SU-DHL-6 (cell line): Measurements from ENCODE around the gene RAB40AL.

ENCODE experiments used
- H2AFZ ChIP-seq: fragments of 200-600 bp; sonication (generic); 2 replicates; pipeline ENCODE4 v1.6.1; 2014; ENCODE audit warnings: low read depth, mild to moderate bottlenecking, moderate library complexity, mixed read lengths, antibody characterized with exemption, low read length; ENCODE audit not compliant: severe bottlenecking
- H3F3A ChIP-seq: fragments of 200-600 bp; shearing (Covaris generic); 2 replicates; pipeline ENCODE4 v1.6.0; 2016; ENCODE audit warnings: antibody characterized with exemption, mild to moderate bottlenecking; ENCODE audit not compliant: insufficient read depth
- H3K27ac ChIP-seq: fragments of 200-600 bp; sonication (generic); 2 replicates; pipeline ENCODE4 v1.5.1; 2016; ENCODE audit warnings: low read depth, mild to moderate bottlenecking, low read length, moderate library complexity, mixed read lengths
- H3K27me3 ChIP-seq: fragments of 200-600 bp; sonication (generic), shearing (Covaris generic); 2 replicates; pipeline ENCODE4 v1.6.0; 2014; ENCODE audit warnings: mild to moderate bottlenecking, low read length
- H3K36me3 ChIP-seq: fragments of 200-600 bp; sonication (generic); 2 replicates; pipeline ENCODE4 v1.6.1; 2014; ENCODE audit warnings: mild to moderate bottlenecking, low read length, mixed read lengths
- H3K4me2 ChIP-seq: fragments of 300-600, 200-600 bp; shearing (Covaris generic), sonication (generic); 2 replicates; pipeline ENCODE4 v1.6.0; 2014; ENCODE audit warnings: low read length, low read depth, mild to moderate bottlenecking; ENCODE audit not compliant: poor library complexity, severe bottlenecking
- H3K4me3 ChIP-seq: fragments of 200-600 bp; sonication (generic); 2 replicates; pipeline ENCODE4 v1.5.1; 2014; ENCODE audit warnings: antibody characterized with exemption, low read length, mild to moderate bottlenecking, mixed read lengths; ENCODE audit not compliant: insufficient read depth, poor library complexity, severe bottlenecking
- H3K79me2 ChIP-seq: fragments of 200-600 bp; sonication (generic); 2 replicates; pipeline ENCODE4 v1.6.1; 2014; ENCODE audit warnings: mild to moderate bottlenecking, low read length, moderate library complexity; ENCODE audit not compliant: insufficient read depth
- H3K9ac ChIP-seq: fragments of 200-600 bp; sonication (generic); 2 replicates; pipeline ENCODE4 v1.7.0; 2014; ENCODE audit warnings: mild to moderate bottlenecking, low read length
- H3K9me2 ChIP-seq: fragments of 200-600 bp; sonication (generic); replicated peaks from 2 replicates; pipeline ENCODE4 v1.6.1; 2014; ENCODE audit warnings: low read length; ENCODE audit not compliant: insufficient read depth
- H3K9me3 ChIP-seq: fragments of 200-600 bp; sonication (generic); 2 replicates; pipeline ENCODE4 v1.6.1; 2014; ENCODE audit warnings: low read length, mixed read lengths; ENCODE audit not compliant: insufficient read depth
- H4K20me1 ChIP-seq: fragments of 200-600 bp; sonication (generic); 2 replicates; pipeline ENCODE4 v1.6.1; 2014; ENCODE audit warnings: low read depth, mild to moderate bottlenecking, antibody characterized with exemption, low read length, moderate library complexity, mixed read lengths
- EZH2phosphoT487 ChIP-seq: fragments of 200-600 bp; sonication (generic), shearing (Covaris generic); conservative IDR thresholded peaks from 2 replicates; pipeline ENCODE4 v1.6.1; 2018; ENCODE audit warnings: mild to moderate bottlenecking, antibody characterized with exemption, low read length, moderate library complexity, mixed read lengths

RAB40AL gene

GRCh38 chrX:102983205-102983604, 46.1 kb downstream of the RAB40AL start:
- H3K4me2 ChIP-seq, result no peak overlapping the region
- H3K27me3 ChIP-seq, result no peaks in the 10 kb centered on the region
- no peaks in the 10 kb centered on the region for H3K9me2 ChIP-seq
- H3K36me3 ChIP-seq, result no peaks in the 10 kb centered on the region
- no peak overlapping the region for H3K4me3 ChIP-seq
- H3K27ac ChIP-seq, result no peak overlapping the region
- no peak for TF ChIP-seq EZH2phosphoT487
- H3K79me2 ChIP-seq, result no peaks in the 10 kb centered on the region
- H3K9me3 ChIP-seq, result no peaks in the 10 kb centered on the region
- H3F3A ChIP-seq, result no peaks in the 10 kb centered on the region
- no peaks in the 10 kb centered on the region for H4K20me1 ChIP-seq
- H3K9ac ChIP-seq, result no peak overlapping the region
- H2AFZ ChIP-seq, result no peak overlapping the region

- Histone ChIP-seq H3K4me2 (no peak overlapping the region), H3K4me3 (no peak overlapping the region), H3K27me3 (no peaks in the 10 kb centered on the region), H3K9me2 (no peaks in the 10 kb centered on the region), H3K27ac (no peak overlapping the region), H3K9me3 (no peaks in the 10 kb centered on the region), H2AFZ (no peak overlapping the region), H3F3A (no peaks in the 10 kb centered on the region), H3K79me2 (no peaks in the 10 kb centered on the region), H4K20me1 (no peaks in the 10 kb centered on the region), H3K36me3 (no peaks in the 10 kb centered on the region), H3K9ac (no peak overlapping the region)
- no peak for TF ChIP-seq EZH2phosphoT487
Measured at GRCh38 chrX:102985192-102985591, 48.1 kb downstream of the RAB40AL start.
